ENCODE measurements around the gene HEG1. TPM values are rescaled to one million over a fixed set of nuclear protein-coding genes. Genes with fewer than 3 reads are reported as not detected.

Gene HEG1
- total and polyA plus RNA-seq, 2 donors (not counting 3 experiments of a cell fraction or from before 2014, with no cell fraction given), result 50.1 to 106 TPM

GRCh38 chr3:124972457-124972856, 83.3 kb downstream of the HEG1 start:
- no peak overlapping the region for H3K4me3 ChIP-seq (replicated peaks in 1 of 3; ENCODE audit: insufficient read depth in 1 of 3, low read depth in 1 of 3, low read length in 3 of 3)
- no TSS peak for BruUV-seq (replicated peaks)
- intact Hi-C loops (cut with micrococcal nuclease) (no loop called here), dilution Hi-C loops (cut with MboI; ENCODE audit: extremely low pct_ligation_motif_present, low sequenced_read_pairs) (no loop called here)
- H2AFZ ChIP-seq (ENCODE audit: low read depth, low read length), result no peak overlapping the region
- ChIA-PET CTCF (interaction anchor here (0.7 to 1.1 kb wide), 3 partner anchors 8 to 193 kb away, joined by 3 read pairs; no protein-coding TSS in a partner anchor), POLR2A (no interaction called here)
- H3K36me3 ChIP-seq (ENCODE audit: control insufficient read depth in 2 of 2, extremely low read depth in 1 of 2, insufficient read depth in 2 of 2, low read length in 2 of 2), result peaks cover 4 to 19% of the 10 kb centered on the region in 2 experiments
- no peaks in the 10 kb centered on the region for H3K9me3 ChIP-seq (replicated peaks; ENCODE audit: control insufficient read depth, insufficient read depth, low read length)
- H3K9me1 ChIP-seq (replicated peaks; ENCODE audit: control insufficient read depth, extremely low read depth, insufficient read depth, low read length), result no peaks in the 10 kb centered on the region
- no peaks in the 10 kb centered on the region for H3K4me1 ChIP-seq (ENCODE audit: control insufficient read depth, extremely low read depth, insufficient read depth, low read length)
- no peak overlapping the region for H3K4me2 ChIP-seq (ENCODE audit: insufficient read depth, low read length)
- no peaks in the 10 kb centered on the region for H3K27me3 ChIP-seq (ENCODE audit: control insufficient read depth in 2 of 2, insufficient read depth in 2 of 2, low read length in 2 of 2)
- no peak for TF ChIP-seq POLR2AphosphoS5 (IDR thresholded peaks at IDR 0.05; ENCODE audit: insufficient read depth, low read depth, low read length)
- TF ChIP-seq, protein P1, sequence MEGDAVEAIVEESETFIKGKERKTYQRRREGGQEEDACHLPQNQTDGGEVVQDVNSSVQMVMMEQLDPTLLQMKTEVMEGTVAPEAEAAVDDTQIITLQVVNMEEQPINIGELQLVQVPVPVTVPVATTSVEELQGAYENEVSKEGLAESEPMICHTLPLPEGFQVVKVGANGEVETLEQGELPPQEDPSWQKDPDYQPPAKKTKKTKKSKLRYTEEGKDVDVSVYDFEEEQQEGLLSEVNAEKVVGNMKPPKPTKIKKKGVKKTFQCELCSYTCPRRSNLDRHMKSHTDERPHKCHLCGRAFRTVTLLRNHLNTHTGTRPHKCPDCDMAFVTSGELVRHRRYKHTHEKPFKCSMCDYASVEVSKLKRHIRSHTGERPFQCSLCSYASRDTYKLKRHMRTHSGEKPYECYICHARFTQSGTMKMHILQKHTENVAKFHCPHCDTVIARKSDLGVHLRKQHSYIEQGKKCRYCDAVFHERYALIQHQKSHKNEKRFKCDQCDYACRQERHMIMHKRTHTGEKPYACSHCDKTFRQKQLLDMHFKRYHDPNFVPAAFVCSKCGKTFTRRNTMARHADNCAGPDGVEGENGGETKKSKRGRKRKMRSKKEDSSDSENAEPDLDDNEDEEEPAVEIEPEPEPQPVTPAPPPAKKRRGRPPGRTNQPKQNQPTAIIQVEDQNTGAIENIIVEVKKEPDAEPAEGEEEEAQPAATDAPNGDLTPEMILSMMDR (IDR thresholded peaks at IDR 0.05; ENCODE audit: extremely low read depth in 1 of 2, insufficient read depth in 1 of 2, low read depth in 1 of 2, low read length in 2 of 2), result no peak
- TF ChIP-seq, protein P2, sequence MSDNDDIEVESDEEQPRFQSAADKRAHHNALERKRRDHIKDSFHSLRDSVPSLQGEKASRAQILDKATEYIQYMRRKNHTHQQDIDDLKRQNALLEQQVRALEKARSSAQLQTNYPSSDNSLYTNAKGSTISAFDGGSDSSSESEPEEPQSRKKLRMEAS (IDR thresholded peaks at IDR 0.05; ENCODE audit: insufficient read depth, insufficient read length), result no peak
- no peak for TF ChIP-seq JUN (IDR thresholded peaks at IDR 0.05; ENCODE audit: borderline replicate concordance, insufficient read depth, insufficient read length, low read depth)
- TF ChIP-seq FOS (IDR thresholded peaks at IDR 0.05; ENCODE audit: borderline replicate concordance, insufficient read depth, low read length), result no peak
- TF ChIP-seq MYC (IDR thresholded peaks at IDR 0.05; ENCODE audit: low read depth, low read length), result no peak
- no peak for TF ChIP-seq POLR2A (IDR thresholded peaks at IDR 0.05; ENCODE audit: low read depth, low read length)
- TF ChIP-seq GATA2 (IDR thresholded peaks at IDR 0.05; ENCODE audit: insufficient read depth, insufficient read length, low read depth, low read length), result no peak
- no peak for TF ChIP-seq EZH2 (IDR thresholded peaks at IDR 0.05; ENCODE audit: borderline replicate concordance, low read depth, low read length, severe bottlenecking)
- DNase-seq (ENCODE audit: low read depth, low spot score), result no peak
- no peaks in the 10 kb centered on the region for H4K20me1 ChIP-seq (replicated peaks; ENCODE audit: control insufficient read depth, extremely low read depth, insufficient read depth, low read length)
- no peak for FAIRE-seq
- no peak overlapping the region for H3K27ac ChIP-seq (ENCODE audit: insufficient read depth, low read depth, low read length)
- H3K9ac ChIP-seq (replicated peaks; ENCODE audit: extremely low read depth, insufficient read depth, low read length), result no peak overlapping the region
- H3K79me2 ChIP-seq (ENCODE audit: control insufficient read depth, insufficient read depth, low read length), result no peaks in the 10 kb centered on the region
